HEK293T (cell line): ENCODE data around the gene RNU1-1.
"Not testable (repeated sequence)": the region's sequence is repeated elsewhere in the genome, so short reads cannot be mapped to it uniquely, and the experiment has no call there.

Source experiments
- ELF4 ChIP-seq: fragments of 450-650 bp; IDR thresholded peaks from 2 replicates; pipeline ENCODE4 v1.6.1; 2017; ENCODE audit warnings: antibody characterized with exemption
- HDGF ChIP-seq: fragments of 450-650 bp; IDR thresholded peaks from 2 replicates; pipeline ENCODE4 v1.6.1; 2017; ENCODE audit warnings: antibody characterized with exemption, borderline replicate concordance
- L3MBTL2 ChIP-seq: fragments of 450-650 bp; conservative IDR thresholded peaks from 2 replicates; pipeline ENCODE4 v1.6.1; 2016; ENCODE audit warnings: mild to moderate bottlenecking
- NFRKB ChIP-seq: fragments of 450-650 bp; IDR thresholded peaks from 2 replicates; pipeline ENCODE4 v1.6.1; 2016; ENCODE audit warnings: mild to moderate bottlenecking, moderate library complexity
- SP1 ChIP-seq: fragments of 450-650 bp; IDR thresholded peaks from 2 replicates; pipeline ENCODE4 v1.6.1; 2017
- SUZ12 ChIP-seq: fragments of 450-650 bp; IDR thresholded peaks from 2 replicates; pipeline ENCODE4 v1.6.1; 2016; ENCODE audit warnings: mild to moderate bottlenecking
- ZNF384 ChIP-seq: fragments of 450-650 bp; IDR thresholded peaks from 2 replicates; pipeline ENCODE4 v1.6.1; 2016

DNA sequence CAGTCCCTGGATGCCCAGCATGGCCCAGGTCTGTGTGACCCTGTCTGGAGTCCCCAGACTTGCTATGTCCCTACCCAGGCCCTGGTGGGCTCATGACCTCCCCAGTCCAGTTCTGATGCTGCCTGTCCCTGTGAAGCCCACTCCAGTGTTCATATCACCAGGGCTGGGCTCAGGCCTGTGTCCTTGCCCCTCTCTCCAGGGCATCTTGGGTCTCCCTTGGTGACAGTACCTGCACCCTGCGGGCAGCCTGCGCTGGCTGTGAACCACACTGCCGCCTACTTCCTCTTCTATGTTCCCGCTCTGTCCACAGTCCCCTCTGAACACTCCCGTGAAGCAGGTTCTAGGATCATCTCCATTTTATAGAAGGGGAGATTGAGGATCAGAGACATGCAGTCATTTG, 13.1 kb downstream of the RNU1-1 start:
- TF ChIP-seq NFRKB, SP1, HDGF, SUZ12, L3MBTL2, ELF4, ZNF384: not testable (repeated sequence)
